HEK293 (cell line): ENCODE results near the gene SKI.

Experiments used
- CTCF ChIA-PET: fragments of 350-600 bp; formaldehyde crosslinking; extraction: SDS; loops from one replicate; lab custom pipeline; 2021; ENCODE audit warnings: antibody characterized with exemption; lab: Yijun Ruan, JAX
- POLR2A ChIA-PET: fragments of 300-600 bp; formaldehyde crosslinking; extraction: SDS; loops from one replicate; lab custom pipeline; 2020; ENCODE audit warnings: antibody characterized with exemption, inconsistent platforms; lab: Yijun Ruan, JAX
- H3K27ac ChIP-seq: fragments of 200-500 bp; sonication (Bioruptor generic); 2 replicates; pipeline ENCODE4 v1.5.1; 2014; ENCODE audit warnings: low read depth, low read length, control low read depth, inconsistent platforms; ENCODE audit errors: extremely low read depth
- H3K36me3 ChIP-seq, 2 experiments: fragments of 200-500 bp in 1 of 2; sonication (Bioruptor generic) in 1 of 2; 1 replicate in 1 of 2; 2 replicates in 1 of 2; pipeline ENCODE4 v1.5.1; 2014 to 2017; ENCODE audit warnings: inconsistent platforms in 2 of 2, low read length in 2 of 2; ENCODE audit not compliant: control insufficient read depth in 2 of 2, insufficient read depth in 1 of 2
- H3K4me1 ChIP-seq: fragments of 200-500 bp; sonication (Bioruptor generic); 2 replicates; pipeline ENCODE4 v1.5.1; 2014; ENCODE audit warnings: mild to moderate bottlenecking, low read length, inconsistent platforms; ENCODE audit not compliant: control insufficient read depth, insufficient read depth
- H3K4me3 ChIP-seq: 2 replicates; pipeline ENCODE4 v1.5.1; 2011; ENCODE audit warnings: low read depth, mild to moderate bottlenecking, control low read depth, low read length, moderate library complexity
- H3K9me3 ChIP-seq: fragments of 200-500 bp; sonication (Bioruptor generic); 2 replicates; pipeline ENCODE4 v1.5.1; 2014; ENCODE audit warnings: low read depth, low read length, inconsistent platforms; ENCODE audit not compliant: control insufficient read depth, insufficient read depth
- HOXC10 ChIP-seq: sonication (generic); formaldehyde crosslinking; IDR thresholded peaks from 2 replicates; pipeline ENCODE4 v1.8.1; 2023; ENCODE audit warnings: mild to moderate bottlenecking, missing genetic modification reagents
- HOXD13 ChIP-seq: sonication (generic); formaldehyde crosslinking; IDR thresholded peaks from 2 replicates; pipeline ENCODE4 v1.8.0; 2022; ENCODE audit warnings: missing genetic modification reagents, borderline replicate concordance
- KLF1 ChIP-seq: fragments of 450-650 bp; formaldehyde crosslinking; IDR thresholded peaks from 2 replicates; pipeline ENCODE4 v1.5.1; 2016; ENCODE audit warnings: missing biosample characterization, missing genetic modification characterization
- KLF10 ChIP-seq: fragments of 450-650 bp; IDR thresholded peaks from 2 replicates; pipeline ENCODE4 v1.5.1; 2018; ENCODE audit warnings: missing biosample characterization, mild to moderate bottlenecking, missing genetic modification characterization
- KLF7 ChIP-seq: fragments of 450-650 bp; formaldehyde crosslinking; IDR thresholded peaks from 2 replicates; pipeline ENCODE4 v1.5.1; 2016; ENCODE audit warnings: missing biosample characterization, missing genetic modification characterization, borderline replicate concordance
- MEIS1 ChIP-seq: sonication (generic); formaldehyde crosslinking; IDR thresholded peaks from 2 replicates; pipeline ENCODE4 v1.8.1; 2022; ENCODE audit warnings: missing genetic modification reagents, mild to moderate bottlenecking, borderline replicate concordance
- ZBTB20 ChIP-seq: fragments of 450-650 bp; formaldehyde crosslinking; IDR thresholded peaks from 2 replicates; pipeline ENCODE4 v1.5.1; 2016; ENCODE audit warnings: missing biosample characterization, missing genetic modification characterization
- ZNF114 ChIP-seq: fragments of 450-650 bp; formaldehyde crosslinking; IDR thresholded peaks from 2 replicates; pipeline ENCODE4 v1.5.0; 2017; ENCODE audit warnings: missing biosample characterization, missing genetic modification characterization
- ZNF155 ChIP-seq: fragments of 450-650 bp; formaldehyde crosslinking; IDR thresholded peaks from 2 replicates; pipeline ENCODE4 v1.5.1; 2016; ENCODE audit warnings: missing biosample characterization, missing genetic modification characterization
- ZNF266 ChIP-seq: fragments of 450-650 bp; formaldehyde crosslinking; IDR thresholded peaks from 2 replicates; pipeline ENCODE4 v1.5.1; 2016; ENCODE audit warnings: missing biosample characterization, missing genetic modification characterization, low read depth
- ZNF274 ChIP-seq, 2 experiments: fragments of 200-500 bp in 1 of 2; fragments of 450-650 bp in 1 of 2; sonication (Bioruptor generic) in 1 of 2; formaldehyde crosslinking in 1 of 2; IDR thresholded peaks; 2 replicates each; pipeline versions ENCODE4 v1.5.1 to v1.6.1; 2014 to 2016; ENCODE audit warnings: borderline replicate concordance in 1 of 2, inconsistent platforms in 1 of 2, low read length in 1 of 2, missing biosample characterization in 1 of 2, missing genetic modification characterization in 1 of 2
- ZNF341 ChIP-seq: fragments of 450-650 bp; formaldehyde crosslinking; IDR thresholded peaks from 2 replicates; pipeline ENCODE4; 2016; ENCODE audit warnings: low read depth, missing biosample characterization, missing genetic modification characterization
- ZNF366 ChIP-seq: fragments of 450-650 bp; formaldehyde crosslinking; conservative IDR thresholded peaks from 2 replicates; pipeline ENCODE4 v1.5.1; 2016; ENCODE audit warnings: missing biosample characterization, missing genetic modification characterization
- ZNF416 ChIP-seq: fragments of 450-650 bp; formaldehyde crosslinking; IDR thresholded peaks from 2 replicates; pipeline ENCODE4 v1.5.1; 2016; ENCODE audit warnings: missing biosample characterization, missing genetic modification characterization
- ZNF555 ChIP-seq: fragments of 450-650 bp; formaldehyde crosslinking; conservative IDR thresholded peaks from 2 replicates; pipeline ENCODE4 v1.5.1; 2017; ENCODE audit warnings: missing biosample characterization, mild to moderate bottlenecking, missing genetic modification characterization, inconsistent platforms
- ZNF571 ChIP-seq: fragments of 450-650 bp; formaldehyde crosslinking; IDR thresholded peaks from 2 replicates; pipeline ENCODE4 v1.5.0; 2017; ENCODE audit warnings: missing biosample characterization, missing genetic modification characterization
- ZSCAN23 ChIP-seq: fragments of 450-650 bp; formaldehyde crosslinking; IDR thresholded peaks from 2 replicates; pipeline ENCODE4 v1.5.1; 2016; ENCODE audit warnings: missing biosample characterization, missing genetic modification characterization
- TF ChIP-seq, protein P1 (sequence below): fragments of 450-650 bp; formaldehyde crosslinking; IDR thresholded peaks from 2 replicates; pipeline ENCODE4 v1.5.1; 2016; ENCODE audit warnings: missing biosample characterization, missing genetic modification characterization
- TF ChIP-seq, protein P2 (sequence below): sonication (generic); formaldehyde crosslinking; IDR thresholded peaks from 2 replicates; pipeline ENCODE4 v1.8.1; 2022; ENCODE audit warnings: mild to moderate bottlenecking, moderate library complexity, missing genetic modification reagents
- TF ChIP-seq, protein P3 (sequence below): fragments of 450-650 bp; formaldehyde crosslinking; IDR thresholded peaks from 2 replicates; pipeline ENCODE4 v1.5.1; 2016; ENCODE audit warnings: missing biosample characterization, missing genetic modification characterization
- TF ChIP-seq, protein P4 (sequence below): fragments of 450-650 bp; formaldehyde crosslinking; IDR thresholded peaks from 2 replicates; pipeline ENCODE4 v1.5.1; 2017; ENCODE audit warnings: missing biosample characterization, missing genetic modification characterization
- TF ChIP-seq, protein P5 (sequence below): fragments of 450-650 bp; formaldehyde crosslinking; conservative IDR thresholded peaks from 2 replicates; pipeline ENCODE4 v1.5.1; 2016; ENCODE audit warnings: low read depth, missing biosample characterization, missing genetic modification characterization

The SKI gene

DNA sequence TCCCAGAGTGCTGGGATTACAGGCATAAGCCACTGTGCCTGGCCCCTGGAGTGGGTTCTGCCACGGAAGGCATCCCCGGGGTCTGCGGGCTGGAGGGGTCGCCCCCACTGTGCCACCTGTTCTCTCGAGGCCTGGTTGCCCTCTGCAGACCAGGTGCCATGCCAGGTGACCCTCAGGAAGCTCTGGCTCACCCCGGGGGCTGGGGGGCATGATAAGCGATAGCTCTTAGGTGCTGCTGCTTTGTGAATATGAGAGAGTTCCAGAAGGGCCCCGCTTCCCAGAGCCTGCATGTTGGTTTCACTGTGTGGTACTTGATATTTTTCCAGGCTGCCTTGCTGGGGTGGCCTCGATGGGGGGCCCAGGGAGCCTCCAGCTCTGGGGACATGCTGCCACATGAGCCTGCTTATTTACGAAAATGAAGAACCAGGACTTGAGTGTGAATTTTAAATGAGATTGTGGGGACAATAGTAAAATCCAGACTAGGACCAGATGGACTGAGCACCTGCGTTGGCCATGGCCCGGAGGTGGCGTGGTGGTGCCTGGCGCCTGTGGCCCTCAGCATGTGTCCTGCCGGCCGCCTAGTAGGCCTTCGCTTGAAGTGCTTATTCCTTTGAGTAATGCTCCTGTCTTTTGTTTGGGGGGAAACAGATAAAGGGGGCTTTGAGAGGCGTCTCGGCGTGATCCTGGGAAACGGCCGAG is 7.3 kb downstream of the SKI start (continued):
- TF ChIP-seq, protein P1, sequence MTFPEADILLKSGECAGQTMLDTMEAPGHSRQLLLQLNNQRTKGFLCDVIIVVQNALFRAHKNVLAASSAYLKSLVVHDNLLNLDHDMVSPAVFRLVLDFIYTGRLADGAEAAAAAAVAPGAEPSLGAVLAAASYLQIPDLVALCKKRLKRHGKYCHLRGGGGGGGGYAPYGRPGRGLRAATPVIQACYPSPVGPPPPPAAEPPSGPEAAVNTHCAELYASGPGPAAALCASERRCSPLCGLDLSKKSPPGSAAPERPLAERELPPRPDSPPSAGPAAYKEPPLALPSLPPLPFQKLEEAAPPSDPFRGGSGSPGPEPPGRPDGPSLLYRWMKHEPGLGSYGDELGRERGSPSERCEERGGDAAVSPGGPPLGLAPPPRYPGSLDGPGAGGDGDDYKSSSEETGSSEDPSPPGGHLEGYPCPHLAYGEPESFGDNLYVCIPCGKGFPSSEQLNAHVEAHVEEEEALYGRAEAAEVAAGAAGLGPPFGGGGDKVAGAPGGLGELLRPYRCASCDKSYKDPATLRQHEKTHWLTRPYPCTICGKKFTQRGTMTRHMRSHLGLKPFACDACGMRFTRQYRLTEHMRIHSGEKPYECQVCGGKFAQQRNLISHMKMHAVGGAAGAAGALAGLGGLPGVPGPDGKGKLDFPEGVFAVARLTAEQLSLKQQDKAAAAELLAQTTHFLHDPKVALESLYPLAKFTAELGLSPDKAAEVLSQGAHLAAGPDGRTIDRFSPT (tag by site-specific recombination), result 0 out of 2 replicates have a peak, but pooled peaks have one; percentile 43
- TF ChIP-seq ZNF114 (tag by site-specific recombination) (no peak), HOXD13 (no peak)

DNA sequence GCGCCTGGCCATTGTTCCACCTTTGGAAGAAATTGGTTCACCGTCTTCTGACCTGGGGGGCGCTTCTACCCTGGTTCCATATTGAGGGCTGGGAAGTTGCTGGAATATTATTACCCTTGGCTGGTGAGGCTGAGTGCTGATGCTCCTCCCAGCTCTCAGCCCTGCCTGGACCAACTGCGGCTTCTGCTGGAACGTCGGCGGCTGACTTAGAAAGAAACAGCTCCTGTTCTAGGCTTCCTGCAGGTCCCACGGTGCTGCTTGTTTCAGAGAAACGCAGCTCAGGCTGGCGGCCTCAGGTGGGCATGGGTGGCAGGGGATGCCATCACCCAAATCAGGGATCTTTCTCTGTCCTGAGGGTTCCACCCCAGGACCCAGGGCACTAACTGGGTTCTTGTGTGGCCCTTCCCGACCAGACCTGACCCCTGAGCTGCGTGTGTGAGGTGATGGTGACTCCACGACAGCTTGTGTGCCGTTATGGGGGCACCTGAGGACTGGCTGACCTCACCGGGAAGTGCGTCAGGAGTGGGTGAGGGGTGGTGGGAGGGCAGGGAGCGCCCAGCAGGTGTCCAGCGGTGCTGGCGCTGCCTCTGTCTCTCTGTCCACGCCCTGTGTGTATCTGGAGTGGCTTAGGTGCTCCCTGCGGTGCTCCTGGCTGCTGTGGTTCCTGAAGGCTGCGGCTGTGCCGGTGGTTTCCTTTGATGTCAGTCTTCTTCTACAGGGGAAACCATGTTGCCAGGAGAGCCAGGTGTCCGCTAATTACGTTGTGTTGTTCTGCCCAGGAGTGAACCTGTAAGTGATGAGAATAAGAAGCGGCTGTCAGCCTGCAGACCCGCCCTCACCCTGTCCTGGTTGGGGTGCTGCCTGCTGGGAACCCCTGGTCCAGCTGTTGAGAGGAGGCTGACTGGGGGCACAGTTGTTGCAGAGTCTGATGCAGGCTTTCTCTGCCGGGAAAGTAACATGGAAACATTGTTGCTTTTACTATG is 8.9 kb downstream of the SKI start:
- Histone ChIP-seq H3K4me3 (no peak overlapping the region), H3K4me1 (peaks cover 35% of the 10 kb centered on the region), H3K27ac (no peak overlapping the region), H3K36me3 (peaks cover 0 to 41% of the 10 kb centered on the region in 2 experiments; a peak in 2 of 3 replicates), H3K9me3 (no peaks in the 10 kb centered on the region)
- CTCF ChIA-PET, result interaction anchor here (0.7 kb wide), 1 partner anchor 24 kb away, joined by 3 read pairs; no protein-coding TSS in a partner anchor
- POLR2A ChIA-PET, result no interaction called here
- TF ChIP-seq ZNF366 (tag by site-specific recombination) (no peak), ZNF341 (0 out of 2 replicates have a peak, but pooled peaks have one; percentile 6), ZNF266 (no peak), ZSCAN23 (tag by site-specific recombination) (no peak), KLF7 (tag by site-specific recombination) (no peak), ZNF155 (tag by site-specific recombination) (no peak), ZNF274 (IDR thresholded peaks at IDR 0.05; ENCODE audit: low read length) (no peak), ZNF274 (tag by site-specific recombination; IDR thresholded peaks at IDR 0.05; ENCODE audit: borderline replicate concordance) (no peak), MEIS1 (no peak), ZBTB20 (tag by site-specific recombination) (no peak), ZNF555 (tag by site-specific recombination) (no peak), ZNF571 (tag by site-specific recombination) (no peak), HOXC10 (no peak), KLF10 (tag by site-specific recombination) (no peak), ZNF416 (tag by site-specific recombination) (no peak), KLF1 (peak; percentile 68)
- TF ChIP-seq, protein P2, sequence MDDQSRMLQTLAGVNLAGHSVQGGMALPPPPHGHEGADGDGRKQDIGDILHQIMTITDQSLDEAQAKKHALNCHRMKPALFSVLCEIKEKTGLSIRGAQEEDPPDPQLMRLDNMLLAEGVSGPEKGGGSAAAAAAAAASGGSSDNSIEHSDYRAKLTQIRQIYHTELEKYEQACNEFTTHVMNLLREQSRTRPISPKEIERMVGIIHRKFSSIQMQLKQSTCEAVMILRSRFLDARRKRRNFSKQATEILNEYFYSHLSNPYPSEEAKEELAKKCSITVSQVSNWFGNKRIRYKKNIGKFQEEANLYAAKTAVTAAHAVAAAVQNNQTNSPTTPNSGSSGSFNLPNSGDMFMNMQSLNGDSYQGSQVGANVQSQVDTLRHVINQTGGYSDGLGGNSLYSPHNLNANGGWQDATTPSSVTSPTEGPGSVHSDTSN (CRISPR knock-in tag), result no peak
- TF ChIP-seq, protein P3, sequence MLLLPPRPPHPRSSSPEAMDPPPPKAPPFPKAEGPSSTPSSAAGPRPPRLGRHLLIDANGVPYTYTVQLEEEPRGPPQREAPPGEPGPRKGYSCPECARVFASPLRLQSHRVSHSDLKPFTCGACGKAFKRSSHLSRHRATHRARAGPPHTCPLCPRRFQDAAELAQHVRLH, result no peak
- TF ChIP-seq, protein P4, sequence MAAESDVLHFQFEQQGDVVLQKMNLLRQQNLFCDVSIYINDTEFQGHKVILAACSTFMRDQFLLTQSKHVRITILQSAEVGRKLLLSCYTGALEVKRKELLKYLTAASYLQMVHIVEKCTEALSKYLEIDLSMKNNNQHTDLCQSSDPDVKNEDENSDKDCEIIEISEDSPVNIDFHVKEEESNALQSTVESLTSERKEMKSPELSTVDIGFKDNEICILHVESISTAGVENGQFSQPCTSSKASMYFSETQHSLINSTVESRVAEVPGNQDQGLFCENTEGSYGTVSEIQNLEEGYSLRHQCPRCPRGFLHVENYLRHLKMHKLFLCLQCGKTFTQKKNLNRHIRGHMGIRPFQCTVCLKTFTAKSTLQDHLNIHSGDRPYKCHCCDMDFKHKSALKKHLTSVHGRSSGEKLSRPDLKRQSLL, result no peak
- TF ChIP-seq, protein P5, sequence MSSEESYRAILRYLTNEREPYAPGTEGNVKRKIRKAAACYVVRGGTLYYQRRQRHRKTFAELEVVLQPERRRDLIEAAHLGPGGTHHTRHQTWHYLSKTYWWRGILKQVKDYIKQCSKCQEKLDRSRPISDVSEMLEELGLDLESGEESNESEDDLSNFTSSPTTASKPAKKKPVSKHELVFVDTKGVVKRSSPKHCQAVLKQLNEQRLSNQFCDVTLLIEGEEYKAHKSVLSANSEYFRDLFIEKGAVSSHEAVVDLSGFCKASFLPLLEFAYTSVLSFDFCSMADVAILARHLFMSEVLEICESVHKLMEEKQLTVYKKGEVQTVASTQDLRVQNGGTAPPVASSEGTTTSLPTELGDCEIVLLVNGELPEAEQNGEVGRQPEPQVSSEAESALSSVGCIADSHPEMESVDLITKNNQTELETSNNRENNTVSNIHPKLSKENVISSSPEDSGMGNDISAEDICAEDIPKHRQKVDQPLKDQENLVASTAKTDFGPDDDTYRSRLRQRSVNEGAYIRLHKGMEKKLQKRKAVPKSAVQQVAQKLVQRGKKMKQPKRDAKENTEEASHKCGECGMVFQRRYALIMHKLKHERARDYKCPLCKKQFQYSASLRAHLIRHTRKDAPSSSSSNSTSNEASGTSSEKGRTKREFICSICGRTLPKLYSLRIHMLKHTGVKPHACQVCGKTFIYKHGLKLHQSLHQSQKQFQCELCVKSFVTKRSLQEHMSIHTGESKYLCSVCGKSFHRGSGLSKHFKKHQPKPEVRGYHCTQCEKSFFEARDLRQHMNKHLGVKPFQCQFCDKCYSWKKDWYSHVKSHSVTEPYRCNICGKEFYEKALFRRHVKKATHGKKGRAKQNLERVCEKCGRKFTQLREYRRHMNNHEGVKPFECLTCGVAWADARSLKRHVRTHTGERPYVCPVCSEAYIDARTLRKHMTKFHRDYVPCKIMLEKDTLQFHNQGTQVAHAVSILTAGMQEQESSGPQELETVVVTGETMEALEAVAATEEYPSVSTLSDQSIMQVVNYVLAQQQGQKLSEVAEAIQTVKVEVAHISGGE (tag by site-specific recombination), result no peak
